Hematopoietic multipotent progenitor cell (in vitro differentiated cells): ENCODE data around the gene CEP112. TPM values are rescaled to one million over a fixed set of nuclear protein-coding genes. Genes with fewer than 3 reads are reported as not detected.

ENCODE experiments used
- DNase-seq, 3 donors: peaks; one replicate each; pipeline ENCODE4 v3.0.0-alpha.2; 2011 to 2015; ENCODE audit warnings: low read depth in 2 of 3, low spot score in 2 of 3
- total RNA-seq: library from RNA; depleted of rRNA; stranded (reverse); fragments of >200 nt; gene quantifications from one replicate; pipeline ENCODE4 v1.2.3, GENCODE V29; 2012

CEP112 gene
- total RNA-seq, 1 donor = 1.1 TPM

DNA sequence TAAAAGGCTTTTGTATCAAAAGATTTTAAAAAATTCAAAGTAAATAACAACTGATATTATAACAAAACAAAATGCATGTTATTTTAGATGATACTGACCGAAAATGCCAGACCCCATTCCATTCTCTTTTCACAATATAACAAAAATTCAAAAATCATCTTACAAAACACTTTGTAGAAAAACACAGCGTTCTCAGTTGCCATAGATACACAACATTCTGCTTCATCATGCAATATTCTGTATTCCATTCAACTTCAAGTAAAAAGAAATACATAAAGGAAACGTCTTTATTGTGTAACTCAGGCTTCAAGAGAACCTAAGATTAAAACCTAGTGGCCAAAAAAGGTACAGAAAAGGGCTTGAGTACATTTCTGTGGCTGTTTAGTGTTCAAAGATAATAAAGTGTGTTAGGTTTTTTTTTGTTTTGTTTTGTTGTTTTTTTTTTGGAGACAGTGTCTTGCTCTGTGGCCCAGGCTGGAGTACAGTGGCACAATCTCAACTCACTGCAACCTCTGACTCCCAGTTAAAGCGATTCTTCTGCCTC is 250.5 kb downstream of the CEP112 start:
- DNase-seq = no peak

DNA sequence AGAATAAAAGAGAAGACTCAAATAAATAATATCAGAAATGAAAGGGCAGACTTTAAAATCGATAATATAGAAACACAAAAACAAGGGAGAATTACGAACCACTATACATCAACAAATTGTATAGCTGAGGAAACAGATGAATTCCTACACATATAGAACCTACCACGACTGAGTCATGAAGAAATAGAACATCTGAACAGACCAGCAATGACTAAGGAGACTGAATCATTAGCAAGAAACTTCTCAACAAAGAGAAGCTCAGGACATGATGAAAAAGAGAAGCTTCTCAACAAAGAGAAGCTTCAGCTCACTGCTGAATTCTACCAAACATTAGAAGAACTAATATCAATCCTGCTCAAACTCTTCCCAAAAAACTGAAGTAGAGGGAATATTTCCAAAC is 255.9 kb downstream of the CEP112 start:
- no peak for DNase-seq

DNA sequence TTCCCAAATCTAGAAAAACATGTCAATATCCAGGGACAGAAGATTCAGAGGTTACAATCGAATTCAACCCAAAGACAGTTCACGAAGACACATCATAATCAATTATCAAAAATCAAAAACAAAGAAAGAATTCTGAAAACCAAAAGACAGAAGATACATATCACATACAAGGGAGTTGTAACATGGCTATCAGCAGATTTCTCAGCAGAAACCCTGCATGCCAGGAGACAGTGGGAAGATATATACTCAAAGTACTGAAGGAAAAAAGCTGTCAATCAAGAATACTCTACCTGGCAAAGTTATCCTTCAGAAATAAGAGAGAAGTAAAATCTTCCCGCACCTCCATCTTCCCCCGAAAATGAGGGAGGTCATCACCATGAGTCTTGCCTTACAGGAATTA is 258.6 kb downstream of the CEP112 start:
- DNase-seq = no peak

DNA sequence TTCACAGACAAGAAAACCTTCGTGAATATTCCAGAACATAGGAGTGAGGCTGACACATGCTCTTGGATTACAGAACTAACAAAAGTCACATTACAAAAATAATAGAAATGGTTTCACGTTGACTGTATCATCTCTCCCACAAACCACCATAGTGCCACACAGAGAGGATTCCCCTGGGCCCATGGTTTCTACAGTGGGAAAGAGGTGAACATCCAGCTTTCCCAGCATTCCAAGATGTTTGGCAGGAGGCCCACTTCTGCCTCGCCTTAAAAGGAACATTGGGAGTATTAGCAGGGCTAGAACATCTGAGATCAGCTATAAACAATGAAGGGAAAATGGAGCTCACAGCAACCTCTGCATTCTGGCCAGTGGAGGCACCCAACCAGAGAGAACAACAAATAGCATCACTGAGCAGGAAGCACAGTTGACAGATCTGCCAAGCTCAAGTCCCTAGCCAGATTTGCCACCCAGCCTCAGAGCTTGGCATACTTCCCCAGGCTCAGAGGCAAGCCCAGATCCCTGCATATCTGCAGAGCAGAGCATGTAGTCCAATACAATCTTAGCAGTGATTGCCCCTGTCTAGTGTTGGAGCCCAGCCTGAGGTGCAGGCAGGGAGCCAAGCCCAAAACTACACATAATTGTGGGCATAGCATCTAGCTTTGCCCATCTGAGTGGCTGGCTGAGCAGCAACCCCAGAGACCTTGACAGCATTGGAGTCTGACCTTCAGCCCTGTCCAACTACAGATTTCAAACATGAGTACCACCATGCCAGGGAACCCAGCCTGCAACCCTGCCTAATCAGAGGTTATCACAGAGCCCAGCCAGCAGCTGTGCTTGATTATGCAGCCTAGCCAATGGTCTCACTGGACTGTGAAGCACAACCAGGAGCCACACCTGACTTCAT is 260.4 kb downstream of the CEP112 start:
- no peak for DNase-seq

DNA sequence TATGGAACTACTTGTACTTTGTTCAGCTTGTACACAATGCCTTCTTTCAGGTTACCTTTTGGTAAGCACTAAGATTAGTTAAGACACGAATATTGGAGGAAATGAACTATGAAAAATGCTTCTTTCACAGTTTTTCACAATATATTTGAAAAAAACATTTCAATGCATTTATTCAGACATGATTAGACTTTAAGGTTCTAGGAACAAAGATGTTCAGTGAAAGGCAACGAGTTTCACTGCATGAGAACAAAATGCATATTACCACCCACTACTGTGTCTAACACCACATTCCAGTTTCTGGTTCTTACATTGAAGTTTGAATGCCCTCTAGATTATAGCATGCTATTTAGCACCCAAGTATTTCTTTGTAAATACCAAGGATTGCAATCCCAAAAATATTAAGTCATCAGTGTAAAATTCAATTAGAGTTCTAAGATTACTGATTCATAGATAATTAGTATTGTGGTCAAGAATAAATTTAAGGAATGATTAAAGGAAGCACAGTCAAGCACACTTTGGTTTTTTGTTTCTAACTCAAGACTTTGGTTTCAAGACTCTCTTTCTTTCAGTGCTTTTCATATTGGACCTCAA is 261.7 kb downstream of the CEP112 start:
- DNase-seq = no peak

DNA sequence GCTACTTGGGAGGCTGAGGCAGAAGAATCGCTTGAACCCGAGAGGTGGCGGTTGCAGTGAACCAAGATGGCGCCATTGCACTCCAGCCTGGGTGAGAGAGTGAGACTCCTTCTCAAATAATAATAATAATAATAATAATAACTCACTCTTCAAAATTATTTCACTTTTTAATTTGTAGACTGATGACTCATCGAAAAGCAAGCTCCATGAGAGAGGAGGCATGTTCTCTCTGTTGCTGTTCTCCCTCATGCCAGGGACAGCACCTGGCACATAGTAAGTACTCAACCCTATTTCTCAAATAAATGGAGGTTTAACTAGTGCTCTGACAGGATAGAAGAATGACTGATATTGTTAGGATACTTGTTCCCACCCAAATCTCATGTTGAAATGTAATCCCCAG is 265.3 kb downstream of the CEP112 start:
- no peak for DNase-seq

DNA sequence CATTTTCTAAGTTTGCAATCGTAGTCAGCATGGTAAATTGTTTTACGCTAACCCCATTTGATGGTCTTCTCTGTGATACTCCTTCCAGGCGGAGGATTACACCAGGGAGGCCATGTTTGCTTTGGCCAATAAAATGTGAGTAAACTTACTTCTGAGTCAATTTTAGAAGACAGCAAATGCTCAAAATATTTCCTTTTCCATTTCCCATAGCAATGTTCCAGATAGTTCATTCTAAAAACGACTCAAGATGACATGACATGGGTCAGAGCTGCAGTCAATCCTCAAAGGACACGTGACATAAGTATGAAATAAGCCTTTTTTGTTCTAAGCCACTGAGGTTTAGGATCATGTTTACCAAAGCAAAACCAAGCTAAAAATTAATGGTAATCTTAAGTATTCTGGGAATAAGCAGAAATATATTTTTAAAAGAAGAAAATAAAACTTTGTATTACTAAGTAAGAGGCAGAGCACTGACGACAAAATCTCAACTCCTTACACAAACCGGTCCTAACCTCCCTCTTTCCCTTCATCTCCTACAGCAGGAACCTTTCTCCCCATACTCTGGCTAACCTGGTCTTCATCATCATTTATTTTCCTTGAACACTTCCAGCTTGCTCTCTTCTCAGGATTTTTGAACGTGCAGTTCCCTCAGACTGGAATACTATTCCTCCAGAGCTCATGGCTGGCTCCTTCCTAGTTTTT is 266.2 kb downstream of the CEP112 start:
- DNase-seq = no peak

DNA sequence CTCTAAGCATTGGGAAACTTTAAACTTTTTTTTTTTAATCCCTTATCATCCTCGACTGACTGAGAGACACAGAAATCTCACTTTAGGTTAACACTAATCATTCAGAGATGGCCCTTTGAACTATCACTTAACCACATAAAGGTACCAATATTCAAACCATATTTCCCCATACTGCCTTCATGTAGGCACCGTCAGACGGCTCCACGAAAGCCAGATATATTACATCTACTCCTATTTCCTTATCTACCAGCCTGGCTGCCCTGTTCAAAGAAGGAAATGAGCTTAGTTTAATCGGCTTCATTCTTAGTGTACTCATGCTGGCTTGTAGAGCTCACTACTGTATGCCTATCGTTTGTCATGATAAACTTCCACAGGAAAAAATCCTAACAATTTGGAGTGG is 270.9 kb downstream of the CEP112 start:
- DNase-seq = no peak

DNA sequence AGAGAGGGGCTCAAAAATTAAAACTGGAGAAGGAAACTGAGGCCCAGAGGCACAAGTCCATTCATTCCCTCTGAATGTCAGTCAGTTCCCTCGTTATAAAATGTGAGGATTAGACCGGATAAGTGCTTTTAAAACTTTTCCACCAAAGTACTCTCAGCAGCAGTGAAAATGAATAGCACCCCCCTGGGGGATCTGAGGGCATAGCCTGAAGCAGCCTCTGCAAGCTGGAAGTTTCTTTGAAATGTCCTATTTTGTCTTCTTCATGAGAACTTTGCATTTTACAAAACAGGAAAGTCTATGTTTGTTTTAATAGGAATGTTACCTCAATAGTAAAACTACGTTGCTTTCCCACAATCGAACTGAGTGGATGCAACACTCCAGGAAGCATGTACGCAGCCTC is 273.0 kb downstream of the CEP112 start:
- DNase-seq = no peak

DNA sequence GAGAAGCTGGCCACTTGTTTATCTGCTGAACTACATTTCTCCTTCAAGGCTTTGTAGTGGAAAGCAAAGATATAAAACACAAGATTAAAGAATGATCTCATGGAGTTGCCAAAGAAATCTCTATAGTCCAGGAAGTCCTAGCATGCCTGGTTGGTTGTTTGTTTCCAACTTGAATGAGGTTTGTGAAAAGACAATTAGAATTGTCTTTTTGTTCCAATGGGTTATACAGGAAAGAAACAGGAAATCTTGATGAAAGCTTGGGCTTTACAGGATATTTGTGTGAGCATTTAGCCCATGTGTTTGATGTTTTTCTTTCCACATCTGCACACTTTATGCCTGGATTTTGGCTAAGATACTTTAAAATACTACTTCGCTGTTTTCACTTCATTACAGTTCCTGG is 273.4 kb downstream of the CEP112 start:
- no peak for DNase-seq

DNA sequence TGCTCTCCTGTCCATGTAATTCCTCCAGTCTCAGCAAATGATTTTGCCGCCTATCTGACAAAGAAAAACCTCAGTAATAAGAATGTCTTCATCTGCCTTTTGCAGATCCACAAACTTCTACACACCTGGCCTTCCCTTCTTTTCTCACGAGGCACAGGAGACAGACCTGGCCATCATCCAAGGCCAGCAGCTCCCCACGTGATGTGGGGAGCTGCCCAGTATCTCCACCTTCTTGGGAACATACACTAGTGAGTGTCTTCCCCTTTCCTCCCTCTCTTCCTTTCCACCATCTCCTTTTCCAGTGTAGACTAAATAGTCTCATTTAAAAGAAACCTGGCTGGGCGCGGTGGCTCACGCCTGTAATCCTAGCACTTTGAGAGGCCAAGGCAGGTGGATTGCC is 274.4 kb downstream of the CEP112 start:
- DNase-seq = no peak

DNA sequence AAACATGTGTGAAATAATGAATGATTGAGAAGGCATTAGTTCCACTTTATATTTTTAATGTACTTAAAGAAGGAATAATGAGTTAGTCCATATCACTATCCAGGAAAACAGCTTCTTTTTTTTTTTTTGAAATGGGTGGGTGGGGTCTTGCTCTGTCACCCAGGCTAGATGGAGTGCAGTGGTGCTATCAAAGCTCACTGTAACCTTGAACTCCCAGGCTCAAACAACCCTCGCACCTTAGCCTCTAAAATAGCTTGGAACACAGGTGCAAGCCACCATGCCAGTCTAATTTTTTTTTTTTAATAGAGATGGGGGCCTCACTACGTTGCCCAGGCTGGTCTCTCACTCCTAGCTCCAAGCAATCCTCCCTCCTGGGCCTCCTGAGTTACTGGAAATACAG is 275.5 kb downstream of the CEP112 start:
- no peak for DNase-seq

DNA sequence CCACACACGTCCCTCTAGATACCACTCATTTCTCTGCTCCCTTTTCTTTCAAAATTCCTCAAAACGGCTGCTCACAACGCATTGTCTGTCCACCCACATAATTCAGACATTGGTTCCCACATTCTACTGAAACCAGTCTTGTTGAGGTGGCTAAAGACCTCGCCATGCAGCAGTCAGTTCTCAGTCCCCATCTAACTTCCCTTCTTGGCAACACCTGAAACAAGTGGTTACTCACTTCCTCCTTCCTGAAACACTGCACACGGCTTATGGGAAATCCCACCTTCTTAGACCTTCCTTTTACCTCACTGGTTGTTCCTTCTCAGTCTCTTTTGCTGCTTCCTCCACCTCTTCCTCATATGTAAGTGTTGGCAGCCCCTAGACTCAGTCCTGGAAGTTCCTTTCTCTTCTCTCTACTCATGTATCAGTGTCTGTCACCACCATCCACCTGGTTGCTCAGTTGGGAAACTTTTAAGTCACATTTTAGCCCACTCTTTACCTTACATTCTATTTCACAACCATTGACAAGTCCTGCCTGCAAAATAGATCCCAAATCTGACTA is 277.1 kb downstream of the CEP112 start:
- DNase-seq = no peak

DNA sequence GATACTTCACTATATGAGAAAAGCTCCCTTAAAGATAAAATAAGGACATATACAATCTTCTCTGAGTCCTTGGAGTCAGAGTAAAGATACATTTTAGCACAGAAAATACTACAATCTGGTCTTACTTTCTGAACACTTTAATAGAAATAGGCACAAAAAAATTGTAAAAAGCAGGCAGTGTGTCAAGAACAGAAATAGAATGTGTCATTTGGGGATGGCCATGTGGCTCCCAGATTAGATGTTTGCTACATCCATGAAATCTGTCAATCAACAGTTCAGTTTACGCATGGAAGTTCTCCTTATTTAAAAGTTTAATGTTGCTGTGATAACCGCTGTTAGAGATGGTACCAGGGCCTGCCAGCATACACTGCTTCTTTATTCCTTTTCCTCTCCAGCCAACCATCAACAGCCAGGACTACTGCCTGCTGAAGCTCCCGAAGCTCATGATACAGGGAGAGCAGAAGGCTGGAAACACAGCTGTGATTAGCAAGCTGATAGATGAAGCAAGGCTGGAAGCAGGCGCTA is 278.5 kb downstream of the CEP112 start:
- DNase-seq = no peak

DNA sequence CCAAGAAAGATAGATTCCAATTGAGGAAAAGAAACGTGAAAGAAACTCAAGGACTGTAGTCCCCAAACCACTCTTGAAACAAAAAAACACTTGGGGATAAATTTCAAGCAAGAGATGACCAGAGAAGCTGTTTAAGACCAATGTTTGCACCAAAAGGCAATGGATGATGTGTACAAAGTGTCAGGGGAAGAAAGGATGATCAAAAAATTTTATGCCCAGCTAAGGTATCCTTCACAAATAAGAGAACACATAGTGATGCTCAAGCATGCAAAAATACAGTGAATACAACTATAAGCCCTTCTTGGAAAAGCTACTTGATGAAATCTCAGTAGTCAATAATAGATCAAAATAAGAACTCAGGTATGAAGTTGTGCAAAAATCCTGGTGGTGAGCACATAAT is 281.1 kb downstream of the CEP112 start:
- no peak for DNase-seq

DNA sequence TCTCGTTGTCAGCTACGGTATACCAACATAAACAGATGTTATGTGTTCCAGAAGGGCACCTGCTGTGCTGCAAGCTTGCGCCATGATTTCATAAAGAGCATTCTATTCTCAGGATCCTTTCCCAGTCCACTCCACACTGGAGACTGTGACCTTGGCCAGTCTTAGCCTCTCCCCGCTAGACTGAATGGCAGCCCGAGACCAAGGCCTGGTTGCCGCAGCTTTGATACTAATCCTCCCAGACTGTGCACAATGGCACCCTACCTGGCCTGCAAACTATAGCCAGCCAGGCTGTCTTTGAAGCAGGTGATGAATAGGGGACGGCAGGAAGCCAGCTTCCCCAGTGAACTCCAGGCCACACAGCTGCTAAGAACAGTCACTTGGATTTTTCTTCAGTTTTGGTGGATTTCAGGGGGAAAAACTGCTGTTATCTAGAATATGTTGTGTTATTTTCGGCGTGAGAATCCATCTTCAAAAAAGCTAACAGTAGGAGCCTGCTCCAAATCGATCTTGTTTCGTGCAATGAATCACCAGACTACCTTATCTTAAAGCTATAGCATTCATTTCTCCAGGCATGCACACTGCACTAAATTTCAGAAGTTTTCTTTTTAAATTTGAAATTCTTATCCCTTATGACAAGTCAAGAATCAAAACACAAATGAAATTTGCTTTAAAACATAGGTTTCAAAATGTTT is 289.0 kb downstream of the CEP112 start:
- DNase-seq = no peak

DNA sequence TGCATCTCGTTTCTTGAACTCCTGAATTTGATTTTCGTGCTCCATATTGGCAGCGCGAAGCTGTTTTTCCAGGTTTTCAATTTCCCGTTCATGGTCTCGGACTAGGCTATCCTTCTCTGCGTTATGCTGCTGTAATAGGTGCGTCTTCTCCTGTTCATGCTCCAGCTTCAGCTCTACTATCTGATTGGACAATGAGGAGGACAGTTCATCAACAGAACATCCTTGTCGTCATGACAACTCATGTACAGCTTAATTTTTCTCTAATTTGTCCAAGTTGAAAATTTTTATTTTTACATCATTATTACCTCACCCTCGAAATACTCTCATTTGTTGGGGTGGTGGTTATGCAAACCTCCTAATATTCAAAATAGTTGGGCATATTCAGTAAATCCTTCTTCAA is 289.8 kb downstream of the CEP112 start:
- no peak for DNase-seq

DNA sequence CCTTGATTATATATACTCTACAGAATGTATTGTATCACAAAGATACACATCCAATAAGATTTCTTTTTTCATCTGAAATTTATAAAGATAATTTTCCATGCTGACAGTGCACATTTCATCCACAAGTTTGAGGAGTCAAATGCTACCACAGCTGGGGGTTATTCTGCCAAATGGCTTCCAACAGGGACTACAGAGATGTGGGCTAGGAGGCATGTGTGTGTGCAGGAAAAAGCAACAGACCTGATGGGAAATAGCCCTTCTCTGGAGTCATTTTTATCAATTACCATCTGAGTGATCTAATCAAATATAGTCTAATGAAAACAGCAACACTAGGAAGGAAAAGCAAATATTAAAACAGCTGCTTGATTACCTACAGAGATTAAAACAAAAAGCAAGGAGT is 290.5 kb downstream of the CEP112 start:
- no peak for DNase-seq

DNA sequence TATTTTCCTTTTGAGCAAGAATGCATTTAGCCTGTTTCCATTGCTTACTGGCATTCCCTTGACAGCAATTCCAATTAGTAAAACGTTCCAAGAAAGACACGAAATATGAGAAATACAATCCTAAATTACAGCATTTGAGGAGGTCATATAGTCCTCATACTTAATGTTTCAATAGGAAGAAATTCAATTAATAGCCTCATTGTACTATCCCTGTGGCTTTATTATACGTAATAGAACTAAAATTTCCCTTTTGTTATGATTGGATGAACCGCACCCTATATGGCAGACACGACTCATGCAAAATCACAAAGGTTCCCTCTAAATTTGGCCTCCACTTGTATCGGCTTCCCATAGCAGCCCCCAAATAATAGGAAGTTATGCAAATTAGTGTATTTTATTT is 291.7 kb downstream of the CEP112 start:
- no peak for DNase-seq

DNA sequence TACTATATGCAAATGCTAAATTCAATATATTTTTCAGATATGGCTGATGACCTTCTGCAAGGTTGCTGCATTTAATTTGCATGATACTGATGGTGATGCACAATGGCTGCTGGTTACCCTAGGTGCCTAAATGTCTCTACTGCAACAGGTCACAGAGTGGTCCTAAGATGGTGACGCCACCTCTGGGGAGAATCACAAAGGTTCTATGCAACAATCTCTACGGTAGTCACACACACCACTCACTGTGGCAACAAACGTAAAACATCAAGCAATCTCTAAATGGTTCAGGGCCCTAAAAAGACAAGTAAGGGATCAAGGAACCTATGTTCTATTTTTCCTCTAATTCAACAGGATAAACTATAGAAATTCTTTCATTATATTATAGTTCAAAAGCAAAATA is 293.3 kb downstream of the CEP112 start:
- DNase-seq = no peak
